Sigmoid colon (tissue), 7 donors: Measurements from ENCODE around the gene NHLRC1. TPM values are rescaled to one million over a fixed set of nuclear protein-coding genes. Genes with fewer than 3 reads are reported as not detected.

Source experiments
- DNase-seq: peaks from one replicate; pipeline ENCODE4 v3.0.0-alpha.2; 2019
- H3K27ac ChIP-seq, 4 donors: fragments of 200-600 bp; sonication (generic); one replicate each; pipeline ENCODE4 v1.5.1; 2016 to 2019; ENCODE audit warnings: mild to moderate bottlenecking in 1 of 4
- H3K27me3 ChIP-seq, 3 donors: fragments of 200-600 bp; sonication (generic); one replicate each; pipeline ENCODE4 v1.5.1; 2019; ENCODE audit warnings: mild to moderate bottlenecking in 1 of 3
- H3K36me3 ChIP-seq, 4 donors: fragments of 200-600 bp; sonication (generic); one replicate each; pipeline ENCODE4 v1.5.1; 2016 to 2019
- H3K4me1 ChIP-seq, 4 donors: fragments of 200-600 bp; sonication (generic); one replicate each; pipeline ENCODE4 v1.5.1; 2017 to 2019
- H3K4me3 ChIP-seq, 4 donors: fragments of 200-600 bp; sonication (generic); one replicate each; pipeline ENCODE4 v1.5.1; 2017 to 2019; ENCODE audit warnings: mild to moderate bottlenecking in 2 of 4, moderate library complexity in 1 of 4
- H3K9me3 ChIP-seq, 4 donors: fragments of 200-600 bp in 3 of 4; sonication (generic) in 3 of 4; one replicate each; pipeline versions ENCODE4 v1.5.1 to v1.6.1; 2013 to 2019
- CTCF ChIP-seq, 4 experiments: fragments of 450-650 bp in 3 of 4; fragments of 200-600 bp in 1 of 4; IDR thresholded peaks; one replicate each; pipeline ENCODE4 v1.5.1; 2016 to 2019; ENCODE audit warnings: antibody characterized with exemption in 4 of 4, mild to moderate bottlenecking in 3 of 4, moderate library complexity in 2 of 4
- EP300 ChIP-seq, 4 donors: sonication (generic); formaldehyde crosslinking; IDR thresholded peaks; one replicate each; pipeline ENCODE4 v1.6.1; 2017; ENCODE audit warnings: antibody characterized with exemption in 4 of 4
- POLR2A ChIP-seq, 2 donors: fragments of 450-650 bp; IDR thresholded peaks; one replicate each; pipeline ENCODE4 v1.6.1; 2016; ENCODE audit warnings: antibody characterized with exemption in 2 of 2, mild to moderate bottlenecking in 2 of 2, moderate library complexity in 2 of 2
- POLR2AphosphoS5 ChIP-seq, 4 donors: sonication (generic); formaldehyde crosslinking; IDR thresholded peaks; one replicate each; pipeline ENCODE4 v1.6.1; 2017; ENCODE audit warnings: antibody characterized with exemption in 4 of 4
- WGBS, 2 donors: extraction: QIAGEN DNeasy Blood & Tissue Kit; methylation state at CpG; one replicate each; pipeline ENCODE4 v1.1.7; 2013; 5-methylcytosine and 5-hydroxymethylcytosine counted together
- intact Hi-C: fragments of 100-400 bp; cut with DNase I; formaldehyde crosslinking; loops from one replicate; pipeline ENCODE4 v1.15.1; 2023
- polyA plus RNA-seq, 3 donors: library from polyadenylated mRNA; stranded (reverse); fragments of 200-250 nt; gene quantifications; one replicate each; pipeline ENCODE4 v1.2.3, GENCODE V29; 2013
- total RNA-seq, 4 donors: library from RNA; depleted of rRNA; stranded (reverse); fragments of >200 nt; gene quantifications; one replicate each; pipeline ENCODE4 v1.1.0, GENCODE V29; 2016
- donor health status: healthy with polysubstance abuse.
- donor health status: Bipolar disorder and iron deficiency.
- donor health status: healthy.

The NHLRC1 gene
- total and polyA plus RNA-seq, 7 donors: 1.2 to 3.0 (median 1.5) TPM

GRCh38 chr6:18087396-18088165 is 34.9 kb downstream of the NHLRC1 start:
- H3K36me3 ChIP-seq: no peaks in the 10 kb centered on the region
- no peaks in the 10 kb centered on the region for H3K27me3 ChIP-seq
- H3K4me1 ChIP-seq: no peaks in the 10 kb centered on the region
- H3K9me3 ChIP-seq: peaks cover 0 to 3% (median 0%) of the 10 kb centered on the region in 4 donors
- H3K4me3 ChIP-seq: no peak overlapping the region
- intact Hi-C loops: no loop called here
- 89% methylated on average over 5 of the region's 5 CpGs for WGBS, 2 donors
- DNase-seq: no peak
- H3K27ac ChIP-seq: no peak overlapping the region
- TF ChIP-seq CTCF (IDR thresholded peaks at IDR 0.05) (no peak), POLR2AphosphoS5 (IDR thresholded peaks at IDR 0.05) (no peak), POLR2A (IDR thresholded peaks at IDR 0.05) (no peak), EP300 (IDR thresholded peaks at IDR 0.05) (no peak)

GRCh38 chr6:18081025-18081668 is 41.3 kb downstream of the NHLRC1 start:
- no peak for DNase-seq
- H3K36me3 ChIP-seq: no peaks in the 10 kb centered on the region
- TF ChIP-seq EP300 (IDR thresholded peaks at IDR 0.05) (no peak), POLR2A (IDR thresholded peaks at IDR 0.05) (no peak), CTCF (IDR thresholded peaks at IDR 0.05) (no peak), POLR2AphosphoS5 (IDR thresholded peaks at IDR 0.05) (no peak)
- no peaks in the 10 kb centered on the region for H3K4me1 ChIP-seq
- peaks cover 0 to 3% (median 0%) of the 10 kb centered on the region in 4 donors for H3K9me3 ChIP-seq
- no peak overlapping the region for H3K27ac ChIP-seq
- H3K27me3 ChIP-seq: no peaks in the 10 kb centered on the region
- no peak overlapping the region for H3K4me3 ChIP-seq
- intact Hi-C loops: no loop called here
- 88 to 94% methylated on average over 11 of the region's 11 CpGs for WGBS, 2 donors

GRCh38 chr6:18080544-18080943 is 41.9 kb downstream of the NHLRC1 start:
- H3K4me1 ChIP-seq: no peaks in the 10 kb centered on the region
- H3K27ac ChIP-seq: no peak overlapping the region
- no peak overlapping the region for H3K4me3 ChIP-seq
- intact Hi-C loops: no loop called here
- DNase-seq: no peak
- H3K9me3 ChIP-seq: peaks cover 0 to 3% (median 0%) of the 10 kb centered on the region in 4 donors
- H3K36me3 ChIP-seq: no peaks in the 10 kb centered on the region
- TF ChIP-seq EP300 (IDR thresholded peaks at IDR 0.05): no peak
- TF ChIP-seq POLR2A (IDR thresholded peaks at IDR 0.05): no peak
- no peak for TF ChIP-seq POLR2AphosphoS5 (IDR thresholded peaks at IDR 0.05)
- no peak for TF ChIP-seq CTCF (IDR thresholded peaks at IDR 0.05)
- H3K27me3 ChIP-seq: no peaks in the 10 kb centered on the region
- 92 to 94% methylated on average over 4 of the region's 4 CpGs for WGBS, 2 donors

GRCh38 chr6:18078866-18079265 is 43.6 kb downstream of the NHLRC1 start:
- Histone ChIP-seq H3K27me3 (no peaks in the 10 kb centered on the region), H3K4me1 (no peaks in the 10 kb centered on the region), H3K4me3 (no peak overlapping the region), H3K27ac (no peak overlapping the region), H3K9me3 (peaks cover 0 to 4% (median 0%) of the 10 kb centered on the region in 4 donors), H3K36me3 (no peaks in the 10 kb centered on the region)
- intact Hi-C loops: no loop called here
- WGBS, 2 donors: 85 to 86% methylated on average over 3 of the region's 3 CpGs
- TF ChIP-seq POLR2A (IDR thresholded peaks at IDR 0.05) (no peak), POLR2AphosphoS5 (IDR thresholded peaks at IDR 0.05) (no peak), CTCF (IDR thresholded peaks at IDR 0.05) (no peak), EP300 (IDR thresholded peaks at IDR 0.05) (no peak)
- no peak for DNase-seq
